Stomach (tissue), 9 donors: Measurements from ENCODE around the gene KMT2E. TPM values are rescaled to one million over a fixed set of nuclear protein-coding genes. Genes with fewer than 3 reads are reported as not detected.

Experiments
- DNase-seq, 2 donors: peaks; one replicate each; pipeline versions ENCODE4 v3.0.0 to v3.0.0-alpha.2; 2013 to 2019
- H3K27ac ChIP-seq, 5 donors: fragments of 200-600 bp in 4 of 5; sonication (generic) in 4 of 5; one replicate each; pipeline ENCODE4 v1.5.1; 2013 to 2019; ENCODE audit warnings: mild to moderate bottlenecking in 1 of 5, moderate library complexity in 1 of 5
- H3K27me3 ChIP-seq, 3 donors: fragments of 200-600 bp; sonication (generic); one replicate each; pipeline ENCODE4 v1.5.1; 2017 to 2019; ENCODE audit warnings: mixed run types in 1 of 3
- H3K36me3 ChIP-seq, 4 donors: fragments of 200-600 bp; sonication (generic); 1 replicate in 3 of 4; 2 replicates in 1 of 4; pipeline ENCODE4 v1.5.1; 2016 to 2019
- H3K4me1 ChIP-seq, 4 donors: fragments of 200-600 bp; sonication (generic); one replicate each; pipeline ENCODE4 v1.5.1; 2016 to 2019
- H3K4me3 ChIP-seq, 4 donors: fragments of 200-600 bp; sonication (generic) in 3 of 4; one replicate each; pipeline ENCODE4 v1.5.1; 2016 to 2019; ENCODE audit warnings: mild to moderate bottlenecking in 1 of 4
- H3K9me3 ChIP-seq, 4 donors: fragments of 200-600 bp; sonication (generic); one replicate each; pipeline ENCODE4 v1.5.1; 2016 to 2019
- CTCF ChIP-seq, 7 experiments: fragments of 450-650 bp in 4 of 7; fragments of 200-600 bp in 3 of 7; sonication (generic) in 3 of 7; IDR thresholded peaks; one replicate each; pipeline ENCODE4 v1.5.1; 2016 to 2019; ENCODE audit warnings: antibody characterized with exemption in 7 of 7, control low read depth in 2 of 7, mild to moderate bottlenecking in 1 of 7
- EP300 ChIP-seq: sonication (generic); formaldehyde crosslinking; IDR thresholded peaks from one replicate; pipeline ENCODE4 v1.6.1; 2017; ENCODE audit warnings: antibody characterized with exemption
- POLR2A ChIP-seq, 4 donors: fragments of 450-650 bp; IDR thresholded peaks; one replicate each; pipeline ENCODE4 v1.6.1; 2016; ENCODE audit warnings: antibody characterized with exemption in 4 of 4, control low read depth in 2 of 4, mild to moderate bottlenecking in 1 of 4, moderate library complexity in 1 of 4
- POLR2AphosphoS5 ChIP-seq, 3 donors: sonication (generic); formaldehyde crosslinking; IDR thresholded peaks; one replicate each; pipeline ENCODE4 v1.6.1; 2016; ENCODE audit warnings: antibody characterized with exemption in 3 of 3
- WGBS, 5 donors: extraction: QIAGEN DNeasy Blood & Tissue Kit in 3 of 5; methylation state at CpG; one replicate each; pipeline versions ENCODE4 v1.1.5 to v1.1.7; 2013 to 2018; 5-methylcytosine and 5-hydroxymethylcytosine counted together
- intact Hi-C: fragments of 100-400 bp; cut with DNase I; formaldehyde crosslinking; loops from one replicate; pipeline ENCODE4 v1.15.1; 2023; ENCODE audit warnings: low total_unique reads
- polyA plus RNA-seq, 3 donors: library from polyadenylated mRNA; stranded (reverse); fragments of 200-250 nt; gene quantifications; one replicate each; pipeline ENCODE4 v1.2.3, GENCODE V29; 2013
- total RNA-seq, 5 donors: library from RNA; depleted of rRNA; stranded (reverse); fragments of >200 nt; gene quantifications; one replicate each; pipeline versions ENCODE4 v1.1.0 to v1.2.3, GENCODE V29; 2014 to 2016
- donor health status: healthy with polysubstance abuse.
- donor health status: Bipolar disorder and iron deficiency.
- donor health status: healthy.

Gene KMT2E
- total and polyA plus RNA-seq, 8 donors: 9.4 to 330 (median 67.7) TPM

GRCh38 chr7:104990983-104991382 lies 23.0 kb upstream of the KMT2E start:
- H3K9me3 ChIP-seq: no peaks in the 10 kb centered on the region
- TF ChIP-seq EP300: no peak
- no peak for TF ChIP-seq CTCF (IDR thresholded peaks at IDR 0.05)
- TF ChIP-seq POLR2AphosphoS5 (IDR thresholded peaks at IDR 0.05): no peak
- no peak for TF ChIP-seq POLR2A (IDR thresholded peaks at IDR 0.05)
- peaks cover 8 to 21% (median 17%) of the 10 kb centered on the region in 4 donors for H3K36me3 ChIP-seq
- no peaks in the 10 kb centered on the region for H3K27me3 ChIP-seq
- DNase-seq: no peak
- H3K4me1 ChIP-seq: peaks cover 0 to 76% (median 26%) of the 10 kb centered on the region in 4 donors
- no peak overlapping the region for H3K4me3 ChIP-seq
- intact Hi-C loops: no loop called here
- 85 to 91% (median 90%) methylated on average over 7 of the region's 7 CpGs for WGBS, 5 donors
- H3K27ac ChIP-seq: no peak overlapping the region

- Histone ChIP-seq H3K27ac (peak overlapping the region in 1 of 5 donors; percentile 7), H3K4me1 (peaks cover 0 to 76% (median 26%) of the 10 kb centered on the region in 4 donors), H3K27me3 (no peaks in the 10 kb centered on the region), H3K4me3 (no peak overlapping the region), H3K9me3 (no peaks in the 10 kb centered on the region), H3K36me3 (peaks cover 8 to 21% (median 13%) of the 10 kb centered on the region in 4 donors)
- no peak for TF ChIP-seq POLR2A (IDR thresholded peaks at IDR 0.05)
- TF ChIP-seq EP300: no peak
- TF ChIP-seq POLR2AphosphoS5 (IDR thresholded peaks at IDR 0.05): no peak
- TF ChIP-seq CTCF (IDR thresholded peaks at IDR 0.05): no peak
- WGBS, 5 donors: 74 to 89% (median 77%) methylated on average over 2 of the region's 2 CpGs
- intact Hi-C loops: no loop called here
- no peak for DNase-seq
Observed at GRCh38 chr7:104992306-104992705, 21.7 kb upstream of the KMT2E start.

GRCh38 chr7:104993217-104993862 lies 20.7 kb upstream of the KMT2E start:
- no peak overlapping the region for H3K4me3 ChIP-seq
- no peak for TF ChIP-seq EP300
- TF ChIP-seq CTCF (IDR thresholded peaks at IDR 0.05): no peak
- TF ChIP-seq POLR2AphosphoS5 (IDR thresholded peaks at IDR 0.05): no peak
- no peak for TF ChIP-seq POLR2A (IDR thresholded peaks at IDR 0.05)
- peak overlapping the region in 3 of 5 donors; percentile 9 to 31 (median 16) for H3K27ac ChIP-seq
- intact Hi-C loops: no loop called here
- no peaks in the 10 kb centered on the region for H3K9me3 ChIP-seq
- peaks cover 8 to 21% (median 13%) of the 10 kb centered on the region in 4 donors for H3K36me3 ChIP-seq
- H3K27me3 ChIP-seq: no peaks in the 10 kb centered on the region
- WGBS, 5 donors: 55 to 79% (median 71%) methylated on average over 2 of the region's 2 CpGs
- peaks cover 0 to 74% (median 28%) of the 10 kb centered on the region in 4 donors for H3K4me1 ChIP-seq
- no peak for DNase-seq

GRCh38 chr7:104998040-104998752 lies 15.8 kb upstream of the KMT2E start:
- TF ChIP-seq POLR2AphosphoS5 (IDR thresholded peaks at IDR 0.05) (peak in 2 of 3 donors; percentile 8 to 41), POLR2A (IDR thresholded peaks at IDR 0.05) (no peak), EP300 (no peak)
- H3K27me3 ChIP-seq: no peaks in the 10 kb centered on the region
- H3K36me3 ChIP-seq: peaks cover 0 to 9% (median 4%) of the 10 kb centered on the region in 4 donors
- H3K4me3 ChIP-seq: no peak overlapping the region
- 34 to 61% (median 56%) methylated on average over 3 of the region's 3 CpGs for WGBS, 5 donors
- peaks cover 0 to 91% (median 43%) of the 10 kb centered on the region in 4 donors for H3K4me1 ChIP-seq
- intact Hi-C loops: no loop called here
- H3K9me3 ChIP-seq: no peaks in the 10 kb centered on the region
- no peak for DNase-seq
- H3K27ac ChIP-seq: peak overlapping the region in 4 of 5 donors; percentile 42 to 100 (median 84)
